ENCODE data around the gene NDUFAF4. TPM values are rescaled to one million over a fixed set of nuclear protein-coding genes. Genes with fewer than 3 reads are reported as not detected.

The NDUFAF4 gene
- total and polyA plus RNA-seq, 10 of the 15 experiments (the other 5 are each of a cell fraction or from before 2014, with no cell fraction given) = 26.9 to 188 (median 76.9) TPM

- ChIA-PET POLR2A (no interaction called here), CTCF (interaction anchor here (1.5 to 4.3 kb wide), 3 partner anchors 11 to 24 kb away, joined by 4 to 32 read pairs (median 11); partner anchors contain the start of gene NDUFAF4), RAD21 (ENCODE audit: unreplicated experiment) (interaction anchor here (1.7 kb wide), 1 partner anchor 24 kb away, joined by 10 read pairs; no protein-coding TSS in a partner anchor), SMC1A (ENCODE audit: uncharacterized antibody, unreplicated experiment) (interaction anchor here (1.1 to 3.7 kb wide), 3 partner anchors 16 to 404 kb away, joined by 3 to 32 read pairs (median 27); partner anchors contain the start of gene NDUFAF4)
- Histone ChIP-seq H3K9ac (ENCODE audit: control insufficient read depth, insufficient read depth, low read length) (no peak overlapping the region), H3K27me3 (replicated peaks in 1 of 2; ENCODE audit: control insufficient read depth in 2 of 2, insufficient read depth in 2 of 2, low read length in 1 of 2) (no peaks in the 10 kb centered on the region; a peak in 1 of 4 replicates), H3K4me3 (no peak overlapping the region), H3K9me3 (replicated peaks; ENCODE audit: control insufficient read depth, insufficient read depth, low read length) (no peaks in the 10 kb centered on the region), H3K79me2 (ENCODE audit: control insufficient read depth, insufficient read depth, low read length) (no peaks in the 10 kb centered on the region), H3K4me2 (ENCODE audit: control insufficient read depth, insufficient read depth) (no peak overlapping the region), H3K36me3 (ENCODE audit: control insufficient read depth in 2 of 2, insufficient read depth in 2 of 2, low read length in 1 of 2) (no peaks in the 10 kb centered on the region), H4K20me1 (ENCODE audit: control insufficient read depth, insufficient read depth) (no peaks in the 10 kb centered on the region), H3K4me1 (ENCODE audit: control insufficient read depth, insufficient read depth, low read length) (peaks cover 6% of the 10 kb centered on the region), H3K27ac (ENCODE audit: control insufficient read depth, insufficient read depth) (no peak overlapping the region), H2AFZ (ENCODE audit: control insufficient read depth, low read depth, low read length) (peak overlapping the region; percentile 15; the same call in 1 of the 2 replicates)
- WGBS (ENCODE audit: insufficient coverage, insufficient replicate concordance, low lambda C conversion rate, missing lambda C conversion rate) = 95% methylated on average over 3 of the region's 3 CpGs
- TF ChIP-seq LARP7 (IDR thresholded peaks at IDR 0.05) (no peak), CEBPZ (IDR thresholded peaks at IDR 0.05; ENCODE audit: low read depth, low read length) (no peak), BCL3 (IDR thresholded peaks at IDR 0.05; ENCODE audit: borderline replicate concordance, insufficient read depth, low read depth, low read length, poor library complexity, severe bottlenecking) (no peak)
- in situ Hi-C loops (cut with MboI) = no loop called here
- intact Hi-C loops (cut with micrococcal nuclease; ENCODE audit: unreplicated experiment) = no loop called here
- no peak for FAIRE-seq
- no TSS peak for BruUV-seq (replicated peaks)
- no peak for ATAC-seq
- no peak for DNase-seq (ENCODE audit: low read depth, low spot score)
Measured at GRCh38 chr6:96923400-96923799, 25.7 kb upstream of the NDUFAF4 start.

Measured in GM12878 (cell line).